ENCODE results near the gene PI16. TPM values are rescaled to one million over a fixed set of nuclear protein-coding genes. Genes with fewer than 3 reads are reported as not detected.

The PI16 gene
- polyA plus RNA-seq, 1 of the 3 experiments (the other 2 are of a cell fraction) = 0.02 TPM

- CTCF ChIA-PET = no interaction called here
Observed at GRCh38 chr6:36973190-36973589, 18.7 kb downstream of the PI16 start.

GRCh38 chr6:36973647-36974046 lies 19.1 kb downstream of the PI16 start:
- Histone ChIP-seq H3K9ac (no peak overlapping the region), H2AFZ (ENCODE audit: low read depth) (no peak overlapping the region), H3K9me2 (no peaks in the 10 kb centered on the region), H3K4me3 (ENCODE audit: low read depth in 2 of 2, low read length in 1 of 2) (no peak overlapping the region), H3K36me3 (replicated peaks in 1 of 2; ENCODE audit: control insufficient read depth in 1 of 2, insufficient read depth in 2 of 2, low read length in 1 of 2) (peaks cover 60 to 94% of the 10 kb centered on the region in 2 experiments), H3K4me1 (ENCODE audit: control insufficient read depth in 1 of 2, insufficient read depth in 2 of 2, low read depth in 1 of 2, low read length in 1 of 2) (no peaks in the 10 kb centered on the region), H3K27me3 (ENCODE audit: insufficient read depth) (no peaks in the 10 kb centered on the region), H4K20me1 (ENCODE audit: insufficient read depth) (peaks cover 21% of the 10 kb centered on the region; the same call in 1 of the 2 replicates), H3K9me3 (no peaks in the 10 kb centered on the region), H3K4me2 (no peak overlapping the region), H3F3A (replicated peaks; ENCODE audit: insufficient read depth) (no peaks in the 10 kb centered on the region), H3K79me2 (ENCODE audit: insufficient read depth) (no peaks in the 10 kb centered on the region; the same call in 1 of the 2 replicates), H3K27ac (ENCODE audit: low read depth in 2 of 2, low read length in 1 of 2) (no peak overlapping the region)
- WGBS (ENCODE audit: low lambda C conversion rate) = 90% methylated on average over 4 of the region's 4 CpGs
- CTCF ChIA-PET = no interaction called here
- no peak for TF ChIP-seq CHD2 (IDR thresholded peaks at IDR 0.05; ENCODE audit: low read length, partially characterized antibody)
- POLR2A ChIA-PET = no interaction called here
- no peak for DNase-seq

More at GRCh38 chr6:36973190-36973589, 18.7 kb downstream of the PI16 start:
- Histone ChIP-seq H3K9me2 (no peaks in the 10 kb centered on the region), H3K36me3 (replicated peaks in 1 of 2; ENCODE audit: control insufficient read depth in 1 of 2, insufficient read depth in 2 of 2, low read length in 1 of 2) (peaks cover 59 to 99% of the 10 kb centered on the region in 2 experiments), H3F3A (replicated peaks; ENCODE audit: insufficient read depth) (no peaks in the 10 kb centered on the region), H3K4me3 (ENCODE audit: low read depth in 2 of 2, low read length in 1 of 2) (no peak overlapping the region), H2AFZ (ENCODE audit: low read depth) (no peak overlapping the region), H3K4me2 (no peak overlapping the region), H3K27me3 (ENCODE audit: insufficient read depth) (no peaks in the 10 kb centered on the region), H3K9me3 (no peaks in the 10 kb centered on the region), H3K9ac (no peak overlapping the region), H4K20me1 (ENCODE audit: insufficient read depth) (peaks cover 20% of the 10 kb centered on the region), H3K79me2 (ENCODE audit: insufficient read depth) (no peaks in the 10 kb centered on the region; the same call in 1 of the 2 replicates), H3K4me1 (ENCODE audit: control insufficient read depth in 1 of 2, insufficient read depth in 2 of 2, low read depth in 1 of 2, low read length in 1 of 2) (no peaks in the 10 kb centered on the region), H3K27ac (ENCODE audit: low read depth in 2 of 2, low read length in 1 of 2) (no peak overlapping the region)
- POLR2A ChIA-PET = no interaction called here
- TF ChIP-seq, protein P1, sequence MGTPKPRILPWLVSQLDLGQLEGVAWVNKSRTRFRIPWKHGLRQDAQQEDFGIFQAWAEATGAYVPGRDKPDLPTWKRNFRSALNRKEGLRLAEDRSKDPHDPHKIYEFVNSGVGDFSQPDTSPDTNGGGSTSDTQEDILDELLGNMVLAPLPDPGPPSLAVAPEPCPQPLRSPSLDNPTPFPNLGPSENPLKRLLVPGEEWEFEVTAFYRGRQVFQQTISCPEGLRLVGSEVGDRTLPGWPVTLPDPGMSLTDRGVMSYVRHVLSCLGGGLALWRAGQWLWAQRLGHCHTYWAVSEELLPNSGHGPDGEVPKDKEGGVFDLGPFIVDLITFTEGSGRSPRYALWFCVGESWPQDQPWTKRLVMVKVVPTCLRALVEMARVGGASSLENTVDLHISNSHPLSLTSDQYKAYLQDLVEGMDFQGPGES (IDR thresholded peaks at IDR 0.05; ENCODE audit: low read depth, low read length) = no peak
- TF ChIP-seq REST (IDR thresholded peaks at IDR 0.05; ENCODE audit: low read depth, low read length) (no peak), GABPA (IDR thresholded peaks at IDR 0.05; ENCODE audit: low read depth) (no peak), POLR2AphosphoS5 (IDR thresholded peaks at IDR 0.05; ENCODE audit: low read depth, low read length) (no peak)
- 96% methylated on average over 1 of the region's 1 CpG for WGBS (ENCODE audit: low lambda C conversion rate)
- DNase-seq = no peak
